Muscle of leg (tissue), 16 donors: Measurements from ENCODE around the gene OSBPL2. TPM values are rescaled to one million over a fixed set of nuclear protein-coding genes. Genes with fewer than 3 reads are reported as not detected.

Source experiments
- DNase-seq: peaks from one replicate; pipeline ENCODE4 v3.0.0; 2013
- H3K27ac ChIP-seq: one replicate; pipeline ENCODE4 v1.5.1; 2013; ENCODE audit warnings: mild to moderate bottlenecking, low read length, control low read depth
- H3K27me3 ChIP-seq: one replicate; pipeline ENCODE4 v1.6.1; 2013; ENCODE audit warnings: low read length; ENCODE audit not compliant: control insufficient read depth, insufficient read depth
- H3K36me3 ChIP-seq: one replicate; pipeline ENCODE4 v1.6.1; 2013; ENCODE audit warnings: low read length; ENCODE audit not compliant: control insufficient read depth, insufficient read depth
- H3K4me1 ChIP-seq: one replicate; pipeline ENCODE4 v1.6.1; 2013; ENCODE audit warnings: low read length; ENCODE audit not compliant: control insufficient read depth, insufficient read depth
- H3K4me3 ChIP-seq: one replicate; pipeline ENCODE4 v1.5.1; 2013; ENCODE audit warnings: low read length, control low read depth
- H3K9me3 ChIP-seq: replicated peaks from 2 replicates; pipeline ENCODE4 v1.6.1; 2013; ENCODE audit warnings: low read depth, low read length; ENCODE audit not compliant: control insufficient read depth
- WGBS: methylation state at CpG from one replicate; pipeline ENCODE4 v1.1.5; 2013; ENCODE audit warnings: missing lambda C conversion rate; ENCODE audit not compliant: insufficient coverage; 5-methylcytosine and 5-hydroxymethylcytosine counted together
- long read RNA-seq, 11 donors: transcript quantifications; one replicate each; lab custom pipeline, GENCODE V29; 2026
- polyA plus RNA-seq, 8 donors: library from polyadenylated mRNA; unstranded; fragments of 120-200 nt; gene quantifications; one replicate each; pipeline versions ENCODE4 v1.2.1 to v1.2.3, GENCODE V29; 2013; ENCODE audit warnings: inconsistent platforms in 1 of 8, low replicate concordance in 1 of 8; ENCODE audit not compliant: insufficient read length in 8 of 8, insufficient read depth in 1 of 8
- total RNA-seq: library from RNA; stranded (reverse); fragments of 120-200 nt; gene quantifications from one replicate; pipeline ENCODE4 v1.2.4, GENCODE V29; 2013

Gene OSBPL2
- total RNA-seq: 33.6 TPM
- 10 to 100 TPM; 21.6 to 29.2 (median 24.7) TPM for polyA plus RNA-seq
- long read RNA-seq, donor 1, full-length matches to known transcripts: 3 of 3 reads
- long read RNA-seq, donor 1, partial matches to known transcripts: 0 of 3 reads
- long read RNA-seq, donor 1, other reads (novel, unspliced or antisense): 0 of 3 reads
- long read RNA-seq, donor 2, full-length matches to known transcripts: 1 of 1 reads
- long read RNA-seq, donor 2, partial matches to known transcripts: 0 of 1 reads
- long read RNA-seq, donor 2, other reads (novel, unspliced or antisense): 0 of 1 reads
- long read RNA-seq, donor 3, full-length matches to known transcripts: 1 of 1 reads
- long read RNA-seq, donor 3, partial matches to known transcripts: 0 of 1 reads
- long read RNA-seq, donor 3, other reads (novel, unspliced or antisense): 0 of 1 reads
- long read RNA-seq, donor 4, full-length matches to known transcripts: 4 of 4 reads
- long read RNA-seq, donor 4, partial matches to known transcripts: 0 of 4 reads
- long read RNA-seq, donor 4, other reads (novel, unspliced or antisense): 0 of 4 reads
- long read RNA-seq, donor 5, full-length matches to known transcripts: 2 of 11 reads
- long read RNA-seq, donor 5, partial matches to known transcripts: 9 of 11 reads
- long read RNA-seq, donor 5, other reads (novel, unspliced or antisense): 0 of 11 reads
- long read RNA-seq, donor 6, full-length matches to known transcripts: 1 of 1 reads
- long read RNA-seq, donor 6, partial matches to known transcripts: 0 of 1 reads
- long read RNA-seq, donor 6, other reads (novel, unspliced or antisense): 0 of 1 reads
- long read RNA-seq, donor 7, full-length matches to known transcripts: 4 of 4 reads
- long read RNA-seq, donor 7, partial matches to known transcripts: 0 of 4 reads
- long read RNA-seq, donor 7, other reads (novel, unspliced or antisense): 0 of 4 reads
- long read RNA-seq, donor 8, full-length matches to known transcripts: 5 of 5 reads
- long read RNA-seq, donor 8, partial matches to known transcripts: 0 of 5 reads
- long read RNA-seq, donor 8, other reads (novel, unspliced or antisense): 0 of 5 reads
- long read RNA-seq, donor 9, full-length matches to known transcripts: 2 of 2 reads
- long read RNA-seq, donor 9, partial matches to known transcripts: 0 of 2 reads
- long read RNA-seq, donor 9, other reads (novel, unspliced or antisense): 0 of 2 reads
- long read RNA-seq, donor 10, full-length matches to known transcripts: 5 of 10 reads
- long read RNA-seq, donor 10, partial matches to known transcripts: 5 of 10 reads
- long read RNA-seq, donor 10, other reads (novel, unspliced or antisense): 0 of 10 reads
- long read RNA-seq, donor 11, full-length matches to known transcripts: 3 of 3 reads
- long read RNA-seq, donor 11, partial matches to known transcripts: 0 of 3 reads
- long read RNA-seq, donor 11, other reads (novel, unspliced or antisense): 0 of 3 reads

DNA sequence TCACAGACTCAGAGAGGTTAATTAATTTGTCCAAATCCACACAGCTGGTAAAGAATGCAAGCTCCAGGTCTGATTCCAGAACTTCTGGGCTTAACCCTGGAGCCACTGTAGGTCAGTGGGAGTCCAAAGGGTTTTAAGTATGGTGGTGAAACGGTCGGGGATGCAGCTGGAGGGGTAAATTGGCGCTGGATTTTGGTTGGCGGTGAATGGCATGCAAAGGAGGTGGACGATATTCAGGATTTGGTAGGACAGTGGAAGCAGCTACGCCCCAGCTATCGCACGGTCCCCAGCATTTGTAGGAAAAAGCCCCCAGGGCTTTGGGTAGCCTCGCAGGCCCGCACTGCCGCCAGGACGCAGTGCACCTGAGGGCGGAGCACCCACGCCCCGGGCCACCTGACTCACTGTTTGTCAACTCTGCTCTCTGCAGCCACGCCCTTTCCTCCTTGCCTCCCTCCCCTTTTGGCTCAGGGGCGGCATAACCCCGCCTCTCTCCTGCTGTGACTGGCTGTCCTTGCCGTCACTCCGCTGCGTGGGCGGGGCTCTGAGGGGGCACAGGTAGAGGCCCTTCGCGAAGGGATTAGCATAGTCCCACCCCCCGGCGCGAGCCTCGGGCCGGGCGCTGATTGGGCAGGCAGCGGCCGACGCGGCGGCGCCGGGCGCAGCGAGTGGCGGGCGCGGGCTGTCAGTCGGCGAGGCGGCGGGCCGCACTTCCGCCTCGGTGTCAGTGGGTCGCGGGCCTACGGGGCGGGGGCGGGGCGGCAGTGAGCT, at the start of gene OSBPL2:
Gene OSBPL2, plus strand, starts transcription at position 721 of the 768 bp plus-strand sequence. CDS start 17,664 bp downstream, outside the sequence.
- peaks cover 59% of the 10 kb centered on the region for H3K4me1 ChIP-seq
- WGBS: 1% methylated on average over 53 of the region's 55 CpGs
- peak within 1 kb of the TSS; percentile 29 for H3K27ac ChIP-seq
- DNase-seq: peak; percentile 99
- H3K4me3 ChIP-seq: peak within 1 kb of the TSS; percentile 64
- H3K9me3 ChIP-seq: peaks cover 5% of the 10 kb centered on the region
- H3K27me3 ChIP-seq: no peaks in the 10 kb centered on the region
- peaks cover 18% of the 10 kb centered on the region for H3K36me3 ChIP-seq

DNA sequence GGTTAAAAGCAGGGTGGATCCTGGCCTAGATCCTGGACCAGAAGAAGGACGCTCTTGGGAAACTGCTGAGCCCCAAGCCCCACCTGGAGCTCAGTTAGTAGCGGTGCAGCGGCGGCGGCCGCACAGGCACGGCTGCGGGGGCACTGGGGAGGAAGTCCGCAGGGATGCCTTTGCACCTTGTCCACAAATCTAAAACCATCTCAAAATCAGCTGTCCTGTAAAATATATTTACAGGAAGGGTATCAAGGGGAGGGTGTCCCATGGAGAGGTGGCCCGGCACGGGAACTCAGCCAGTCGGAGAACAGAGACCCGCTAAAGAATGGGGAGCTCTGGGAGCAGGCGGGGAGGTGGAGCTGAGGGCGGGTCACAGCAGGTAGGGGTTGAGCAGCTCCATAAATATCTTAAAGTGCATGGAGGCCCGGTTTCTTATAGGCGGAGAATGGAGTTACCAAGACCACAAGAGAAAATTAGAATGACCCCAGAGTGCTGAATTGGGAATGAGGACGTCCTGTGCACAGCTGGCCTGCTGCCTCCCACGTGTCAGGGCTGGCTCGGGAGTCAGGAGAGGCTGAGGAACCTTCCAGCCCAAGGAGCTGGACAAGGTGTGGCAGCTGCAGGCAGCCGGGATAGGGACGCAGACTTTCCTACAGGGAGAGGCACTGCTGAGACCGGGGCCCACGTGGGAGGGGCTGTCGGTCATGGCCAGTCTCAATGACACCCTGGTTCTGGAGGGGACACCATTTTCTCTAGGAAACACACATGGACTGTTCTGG, 47.5 kb upstream of the OSBPL2 start:
- no peaks in the 10 kb centered on the region for H3K9me3 ChIP-seq
- peaks cover 26% of the 10 kb centered on the region for H3K36me3 ChIP-seq
- no peaks in the 10 kb centered on the region for H3K27me3 ChIP-seq
- H3K4me1 ChIP-seq: no peaks in the 10 kb centered on the region
- DNase-seq: no peak
- WGBS: 78% methylated on average over 17 of the region's 25 CpGs
- no peak overlapping the region for H3K4me3 ChIP-seq
- no peak overlapping the region for H3K27ac ChIP-seq

DNA sequence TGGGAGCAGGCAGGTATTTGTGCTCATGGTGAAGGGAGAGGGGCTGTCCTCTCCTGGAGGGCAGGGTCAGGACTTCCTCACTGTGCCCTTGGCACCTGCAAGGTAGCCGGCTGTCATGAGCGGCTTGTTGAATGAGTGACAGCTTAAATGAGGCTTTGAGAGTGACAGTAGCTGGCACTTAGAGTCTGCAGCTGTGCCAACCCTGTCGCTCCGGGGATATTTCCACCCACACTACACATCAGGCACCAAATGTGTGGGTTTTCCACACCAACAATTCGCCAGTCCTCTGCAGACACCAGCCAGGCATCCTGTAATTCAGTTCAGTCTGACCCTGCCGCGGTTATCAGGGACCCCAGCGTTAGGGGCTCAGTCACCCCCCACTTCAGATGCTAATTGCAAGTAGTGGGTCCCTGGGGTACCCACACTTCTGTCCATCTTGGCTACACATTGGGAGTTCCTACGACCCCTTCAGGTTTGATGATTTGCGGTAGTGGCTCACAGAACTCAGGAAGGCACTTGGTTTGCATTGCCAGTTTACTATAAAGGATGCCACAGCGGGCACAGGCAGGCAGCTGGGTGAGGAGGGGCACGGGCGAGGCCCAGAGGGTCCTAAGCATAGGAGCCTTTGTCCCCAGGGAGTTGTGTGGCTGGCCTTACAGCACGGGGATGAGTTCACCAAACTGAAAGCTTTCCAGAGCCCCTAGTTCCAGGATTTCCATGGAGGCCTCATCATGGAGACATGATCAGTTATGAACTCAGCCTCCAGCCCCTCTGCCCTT, 46.4 kb upstream of the OSBPL2 start:
- DNase-seq: no peak
- no peaks in the 10 kb centered on the region for H3K9me3 ChIP-seq
- no peak overlapping the region for H3K4me3 ChIP-seq
- H3K36me3 ChIP-seq: peaks cover 29% of the 10 kb centered on the region
- H3K27ac ChIP-seq: no peak overlapping the region
- 79% methylated on average over 11 of the region's 14 CpGs for WGBS
- H3K4me1 ChIP-seq: no peaks in the 10 kb centered on the region
- no peaks in the 10 kb centered on the region for H3K27me3 ChIP-seq

DNA sequence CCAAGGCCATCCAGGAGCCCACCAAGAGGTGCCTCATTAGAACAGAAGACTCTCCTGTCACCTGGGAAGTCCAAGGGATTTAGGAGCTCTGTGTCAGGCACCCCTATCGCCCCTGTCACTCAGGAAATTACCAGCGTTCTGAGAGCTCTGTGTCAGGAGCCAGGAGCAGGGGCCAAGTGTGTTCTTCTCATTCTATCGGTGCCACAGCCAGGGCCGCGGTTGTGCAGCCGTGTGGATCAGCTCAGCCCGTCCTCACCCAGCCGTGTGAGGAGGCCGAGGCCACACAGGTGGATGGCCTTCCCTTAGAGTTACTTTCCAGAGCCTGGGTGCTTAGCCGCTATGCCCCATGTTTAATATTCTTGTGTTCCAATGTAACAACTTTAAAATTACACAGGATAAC, 45.7 kb upstream of the OSBPL2 start:
- Histone ChIP-seq H3K4me3 (no peak overlapping the region), H3K36me3 (peaks cover 30% of the 10 kb centered on the region), H3K9me3 (no peaks in the 10 kb centered on the region), H3K4me1 (no peaks in the 10 kb centered on the region), H3K27ac (no peak overlapping the region), H3K27me3 (no peaks in the 10 kb centered on the region)
- 89% methylated on average over 9 of the region's 10 CpGs for WGBS
- DNase-seq: no peak

DNA sequence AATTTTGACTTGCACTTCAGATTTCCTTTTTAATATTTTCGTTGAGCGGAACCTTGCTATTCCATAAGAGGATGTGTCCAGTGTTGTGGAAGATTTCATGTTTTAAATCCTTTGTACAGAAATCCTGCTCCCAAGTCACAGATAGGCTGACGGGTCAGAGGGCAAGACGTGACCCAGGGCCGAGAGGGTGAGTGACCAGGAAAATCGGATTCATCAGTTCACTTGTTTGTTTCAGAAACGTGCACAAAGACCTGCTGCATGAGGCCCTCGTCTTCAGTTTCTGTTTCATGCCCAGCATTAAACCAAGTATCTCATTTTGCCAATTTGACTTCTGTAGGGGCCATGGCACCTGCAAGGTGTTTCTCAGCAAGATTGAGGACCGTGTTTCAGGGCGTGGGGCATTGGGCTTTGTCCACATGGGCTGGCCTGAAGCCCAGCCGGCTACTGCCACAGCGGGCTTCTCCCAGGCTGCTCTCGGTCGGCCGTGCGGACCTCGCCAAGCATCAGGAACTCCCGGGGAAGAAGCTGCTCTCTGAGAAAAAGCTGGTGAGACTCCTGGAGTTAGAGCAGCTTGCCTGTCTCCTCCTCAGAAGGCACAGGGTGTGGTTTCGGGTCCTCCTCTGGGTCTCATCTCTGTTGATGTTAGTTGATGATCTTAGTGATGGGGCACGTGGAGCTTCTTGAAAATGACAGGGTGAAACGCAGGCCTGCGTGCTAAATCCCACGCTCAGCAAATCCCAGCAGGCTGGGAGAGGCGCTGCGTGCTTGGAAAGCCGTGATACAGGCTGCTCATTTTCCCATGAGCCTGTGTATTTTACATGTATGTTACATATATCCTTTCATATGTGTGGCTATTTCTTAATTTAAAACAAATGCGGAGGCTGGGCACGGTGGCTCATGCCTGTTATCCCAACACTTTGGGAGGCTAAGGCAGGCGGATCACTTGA, 45.0 kb upstream of the OSBPL2 start:
- no peaks in the 10 kb centered on the region for H3K4me1 ChIP-seq
- no peaks in the 10 kb centered on the region for H3K27me3 ChIP-seq
- 91% methylated on average over 23 of the region's 29 CpGs for WGBS
- no peak overlapping the region for H3K27ac ChIP-seq
- DNase-seq: no peak
- H3K4me3 ChIP-seq: no peak overlapping the region
- peaks cover 37% of the 10 kb centered on the region for H3K36me3 ChIP-seq
- no peaks in the 10 kb centered on the region for H3K9me3 ChIP-seq

DNA sequence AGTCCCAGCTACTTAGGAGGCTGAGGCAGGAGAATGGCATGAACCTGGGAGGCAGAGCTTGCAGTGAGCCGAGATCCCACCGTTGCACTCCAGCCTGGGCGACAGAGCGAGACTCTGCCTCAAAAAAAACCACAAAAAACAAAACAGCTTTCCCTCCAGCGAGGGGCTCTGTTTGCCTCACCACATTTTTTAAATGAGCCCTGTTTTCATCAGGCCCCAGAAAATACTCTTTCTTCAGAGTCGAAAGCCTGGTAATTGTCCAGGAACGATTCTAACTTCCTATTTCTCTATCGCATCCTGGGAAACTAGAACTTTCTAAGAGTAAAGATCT, 43.3 kb upstream of the OSBPL2 start:
- DNase-seq: no peak
- H3K27ac ChIP-seq: no peak overlapping the region
- H3K9me3 ChIP-seq: no peaks in the 10 kb centered on the region
- no peak overlapping the region for H3K4me3 ChIP-seq
- no peaks in the 10 kb centered on the region for H3K4me1 ChIP-seq
- H3K27me3 ChIP-seq: no peaks in the 10 kb centered on the region
- peaks cover 39% of the 10 kb centered on the region for H3K36me3 ChIP-seq
- WGBS: 68% methylated on average over 4 of the region's 8 CpGs

DNA sequence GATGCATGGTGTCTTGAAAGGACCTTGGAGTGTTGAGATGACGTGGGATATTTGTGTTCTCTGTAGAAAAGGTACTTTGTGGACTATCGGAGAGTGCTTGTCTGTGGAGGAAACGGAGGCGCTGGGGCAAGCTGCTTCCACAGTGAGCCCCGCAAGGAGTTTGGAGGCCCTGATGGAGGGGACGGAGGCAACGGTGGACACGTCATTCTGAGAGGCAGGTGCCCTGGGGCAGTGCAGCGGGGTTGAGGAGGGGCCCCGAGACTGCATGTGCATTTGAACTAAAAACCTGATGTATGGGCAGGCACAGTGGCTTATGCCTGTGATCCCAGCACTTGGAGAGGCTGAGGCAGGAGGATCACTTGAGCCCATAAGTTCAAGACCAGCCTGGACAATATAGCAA, 42.6 kb upstream of the OSBPL2 start:
- Histone ChIP-seq H3K4me3 (no peak overlapping the region), H3K27ac (no peak overlapping the region), H3K27me3 (no peaks in the 10 kb centered on the region), H3K4me1 (no peaks in the 10 kb centered on the region), H3K36me3 (peaks cover 42% of the 10 kb centered on the region), H3K9me3 (no peaks in the 10 kb centered on the region)
- 93% methylated on average over 10 of the region's 10 CpGs for WGBS
- no peak for DNase-seq
